Breast epithelium (tissue), 3 donors: ENCODE measurements around the gene PRSS57.

Source experiments
- CTCF ChIP-seq, 3 donors: fragments of 450-650 bp; IDR thresholded peaks; one replicate each; pipeline ENCODE4 v1.5.1; 2016 to 2017; ENCODE audit warnings: antibody characterized with exemption in 3 of 3, mild to moderate bottlenecking in 3 of 3, moderate library complexity in 3 of 3
- POLR2A ChIP-seq: fragments of 450-650 bp; IDR thresholded peaks from one replicate; pipeline ENCODE4 v1.6.1; 2016; ENCODE audit warnings: antibody characterized with exemption, mild to moderate bottlenecking, moderate library complexity
- POLR2AphosphoS5 ChIP-seq, 3 donors: sonication (generic); formaldehyde crosslinking; IDR thresholded peaks; one replicate each; pipeline ENCODE4 v1.6.1; 2017; ENCODE audit warnings: antibody characterized with exemption in 3 of 3

GRCh38 chr19:660793-661426 lies 34.3 kb downstream of the PRSS57 start:
- TF ChIP-seq CTCF (IDR thresholded peaks at IDR 0.05) (no peak), POLR2A (no peak), POLR2AphosphoS5 (IDR thresholded peaks at IDR 0.05) (no peak)
